H1 (cell line): Measurements from ENCODE around the gene RSPO3. TPM values are rescaled to one million over a fixed set of nuclear protein-coding genes. Genes with fewer than 3 reads are reported as not detected.

Experiments
- CHD7 ChIP-seq: fragments of 300-600 bp; sonication (generic); IDR thresholded peaks from 2 replicates; pipeline ENCODE4 v1.7.1; 2012; ENCODE audit warnings: low read length, moderate library complexity, mild to moderate bottlenecking, inconsistent platforms; ENCODE audit not compliant: insufficient replicate concordance
- CTCF ChIP-seq, 3 experiments: IDR thresholded peaks; 1 replicate in 2 of 3; 2 replicates in 1 of 3; pipeline versions ENCODE4 v1.5.1 to v1.6.1; 2011; ENCODE audit warnings: low read length in 3 of 3, mild to moderate bottlenecking in 3 of 3, inconsistent platforms in 2 of 3, low read depth in 1 of 3, moderate library complexity in 1 of 3; ENCODE audit not compliant: insufficient read depth in 1 of 3; ENCODE audit errors: control extremely low read depth in 1 of 3
- RXRA ChIP-seq: IDR thresholded peaks from 2 replicates; pipeline ENCODE4 v1.6.1; 2011; ENCODE audit warnings: low read depth, mild to moderate bottlenecking, low read length, moderate library complexity; ENCODE audit not compliant: insufficient read depth
- ZNF274 ChIP-seq: IDR thresholded peaks from 2 replicates; pipeline ENCODE4 v1.7.0; 2012; ENCODE audit warnings: low read length, borderline replicate concordance; ENCODE audit errors: extremely low read depth
- polyA plus RNA-seq, 7 experiments: library from polyadenylated mRNA; depleted of rRNA in 3 of 7; stranded (reverse) in 5 of 7; unstranded in 2 of 7; fragments of >200 nt in 5 of 7; fragments of 200-250 nt in 2 of 7; gene quantifications; 1 replicate in 5 of 7; 2 replicates in 1 of 7; 4 replicates in 1 of 7; pipeline versions ENCODE4 v1.2.1 to v1.2.3, GENCODE V29; 2011 to 2013; ENCODE audit warnings: missing spikeins in 2 of 7, mixed read lengths in 2 of 7
- total RNA-seq: library from RNA; stranded (reverse); fragmentation: NEBNext Ultra II Directional; extraction: Animal tissue kit (Norgen Biotek cat#: 25700); gene quantifications from 2 replicates; pipeline ENCODE4 v1.2.1, GENCODE V29; 2021

RSPO3 gene
- total and polyA plus RNA-seq, 2 of the 8 experiments (the other 6 are each of a cell fraction or from before 2014, with no cell fraction given) = not detected

GRCh38 chr6:127207591-127208120 lies 89.2 kb downstream of the RSPO3 start (continued):
- no peak for TF ChIP-seq CHD7
- no peak for TF ChIP-seq CTCF (IDR thresholded peaks at IDR 0.05; ENCODE audit: control extremely low read depth in 1 of 3, insufficient read depth in 1 of 3, low read depth in 1 of 3, low read length in 3 of 3)
- no peak for TF ChIP-seq ZNF274
- TF ChIP-seq RXRA = no peak
- TF ChIP-seq, all 59 proteins: peak for 0
